ENCODE results near the gene C4B.

- TF ChIP-seq ATF3 (CRISPR knock-in tag; conservative IDR thresholded peaks at IDR 0.05) (peak; percentile 83; the same call in 1 of the 2 replicates), ZBTB43 (CRISPR knock-in tag; IDR thresholded peaks at IDR 0.05) (no peak), USF2 (CRISPR knock-in tag; IDR thresholded peaks at IDR 0.05) (no peak), ATF1 (CRISPR knock-in tag; IDR thresholded peaks at IDR 0.05) (peak; percentile 79; the same call in 1 of the 2 replicates)
Observed at GRCh38 chr6:31971993-31972708, 42.4 kb upstream of the C4B start, which contains the start of gene DXO.

Measured in WTC11 (cell line).